Endothelial cell of umbilical vein (primary cell): ENCODE measurements around the gene SH3BP4.

ENCODE experiments used
- CTCF ChIP-seq, 2 donors: IDR thresholded peaks; 1 replicate in 1 of 2; 2 replicates in 1 of 2; pipeline ENCODE4 v1.5.1; 2011; ENCODE audit warnings: low read length in 2 of 2, mild to moderate bottlenecking in 2 of 2, moderate library complexity in 2 of 2, control low read depth in 1 of 2, inconsistent platforms in 1 of 2, low read depth in 1 of 2; ENCODE audit not compliant: insufficient read depth in 1 of 2; ENCODE audit errors: extremely low read depth in 1 of 2
- EZH2 ChIP-seq: IDR thresholded peaks from 2 replicates; pipeline ENCODE4 v1.6.1; 2012; ENCODE audit warnings: borderline replicate concordance, low read depth, mild to moderate bottlenecking, moderate library complexity, low read length, inconsistent platforms; ENCODE audit not compliant: severe bottlenecking
- FOS ChIP-seq: IDR thresholded peaks from 2 replicates; pipeline ENCODE4 v1.6.1; 2011; ENCODE audit warnings: mild to moderate bottlenecking, low read length, moderate library complexity, borderline replicate concordance; ENCODE audit not compliant: insufficient read depth
- JUN ChIP-seq: IDR thresholded peaks from 2 replicates; pipeline ENCODE4 v1.6.1; 2011; ENCODE audit warnings: borderline replicate concordance, low read depth; ENCODE audit not compliant: insufficient read length, insufficient read depth
- MYC ChIP-seq: IDR thresholded peaks from one replicate; pipeline ENCODE4 v1.6.1; 2011; ENCODE audit warnings: mild to moderate bottlenecking, low read depth, low read length
- POLR2A ChIP-seq: IDR thresholded peaks from 2 replicates; pipeline ENCODE4 v1.6.1; 2012; ENCODE audit warnings: low read depth, mild to moderate bottlenecking, control low read depth, low read length
- POLR2AphosphoS5 ChIP-seq: IDR thresholded peaks from 2 replicates; pipeline ENCODE4 v1.6.1; 2012; ENCODE audit warnings: low read depth, mild to moderate bottlenecking, control low read depth, low read length, moderate library complexity; ENCODE audit not compliant: insufficient read depth
- TF ChIP-seq, protein P1 (sequence below): IDR thresholded peaks from 2 replicates; pipeline ENCODE4 v1.6.1; 2011; ENCODE audit not compliant: insufficient read depth, insufficient read length

- TF ChIP-seq CTCF (IDR thresholded peaks at IDR 0.05; ENCODE audit: extremely low read depth in 1 of 2, insufficient read depth in 1 of 2, low read depth in 1 of 2, low read length in 2 of 2): no peak
- no peak for TF ChIP-seq POLR2A
- TF ChIP-seq POLR2AphosphoS5: no peak
- no peak for TF ChIP-seq FOS
- TF ChIP-seq EZH2: no peak
- TF ChIP-seq, protein P1, sequence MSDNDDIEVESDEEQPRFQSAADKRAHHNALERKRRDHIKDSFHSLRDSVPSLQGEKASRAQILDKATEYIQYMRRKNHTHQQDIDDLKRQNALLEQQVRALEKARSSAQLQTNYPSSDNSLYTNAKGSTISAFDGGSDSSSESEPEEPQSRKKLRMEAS: no peak
- TF ChIP-seq JUN: no peak
- no peak for TF ChIP-seq MYC
These were observed 81.1 kb downstream of the SH3BP4 start for GRCh38 chr2:235032949-235033348.
